ENCODE results near the gene FKTN.

DNA sequence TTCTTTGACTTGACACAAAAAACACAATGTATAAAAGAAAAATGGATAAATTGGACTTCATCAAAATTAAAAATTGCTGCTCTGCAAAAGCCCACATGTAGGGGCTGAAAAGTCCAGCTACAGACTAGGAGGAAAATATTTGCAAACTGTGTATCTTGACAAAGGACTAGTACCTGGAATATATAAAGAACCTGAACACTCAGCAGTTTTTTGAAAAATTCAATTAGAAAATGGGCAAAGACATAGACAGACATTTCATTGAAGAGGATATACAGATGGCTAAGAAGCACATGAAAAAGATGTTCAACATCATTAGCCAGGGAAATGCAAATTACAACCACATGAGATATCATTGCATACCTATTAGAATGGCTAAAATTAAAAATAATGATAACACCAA, 85.9 kb downstream of the FKTN start:
- TF ChIP-seq, protein P1, sequence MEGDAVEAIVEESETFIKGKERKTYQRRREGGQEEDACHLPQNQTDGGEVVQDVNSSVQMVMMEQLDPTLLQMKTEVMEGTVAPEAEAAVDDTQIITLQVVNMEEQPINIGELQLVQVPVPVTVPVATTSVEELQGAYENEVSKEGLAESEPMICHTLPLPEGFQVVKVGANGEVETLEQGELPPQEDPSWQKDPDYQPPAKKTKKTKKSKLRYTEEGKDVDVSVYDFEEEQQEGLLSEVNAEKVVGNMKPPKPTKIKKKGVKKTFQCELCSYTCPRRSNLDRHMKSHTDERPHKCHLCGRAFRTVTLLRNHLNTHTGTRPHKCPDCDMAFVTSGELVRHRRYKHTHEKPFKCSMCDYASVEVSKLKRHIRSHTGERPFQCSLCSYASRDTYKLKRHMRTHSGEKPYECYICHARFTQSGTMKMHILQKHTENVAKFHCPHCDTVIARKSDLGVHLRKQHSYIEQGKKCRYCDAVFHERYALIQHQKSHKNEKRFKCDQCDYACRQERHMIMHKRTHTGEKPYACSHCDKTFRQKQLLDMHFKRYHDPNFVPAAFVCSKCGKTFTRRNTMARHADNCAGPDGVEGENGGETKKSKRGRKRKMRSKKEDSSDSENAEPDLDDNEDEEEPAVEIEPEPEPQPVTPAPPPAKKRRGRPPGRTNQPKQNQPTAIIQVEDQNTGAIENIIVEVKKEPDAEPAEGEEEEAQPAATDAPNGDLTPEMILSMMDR (conservative IDR thresholded peaks at IDR 0.05) = no peak
- no peak for TF ChIP-seq ZFX (IDR thresholded peaks at IDR 0.05)

All from C4-2B (cell line).